Measurements from ENCODE around the gene CCDC102A.

The CCDC102A gene

DNA sequence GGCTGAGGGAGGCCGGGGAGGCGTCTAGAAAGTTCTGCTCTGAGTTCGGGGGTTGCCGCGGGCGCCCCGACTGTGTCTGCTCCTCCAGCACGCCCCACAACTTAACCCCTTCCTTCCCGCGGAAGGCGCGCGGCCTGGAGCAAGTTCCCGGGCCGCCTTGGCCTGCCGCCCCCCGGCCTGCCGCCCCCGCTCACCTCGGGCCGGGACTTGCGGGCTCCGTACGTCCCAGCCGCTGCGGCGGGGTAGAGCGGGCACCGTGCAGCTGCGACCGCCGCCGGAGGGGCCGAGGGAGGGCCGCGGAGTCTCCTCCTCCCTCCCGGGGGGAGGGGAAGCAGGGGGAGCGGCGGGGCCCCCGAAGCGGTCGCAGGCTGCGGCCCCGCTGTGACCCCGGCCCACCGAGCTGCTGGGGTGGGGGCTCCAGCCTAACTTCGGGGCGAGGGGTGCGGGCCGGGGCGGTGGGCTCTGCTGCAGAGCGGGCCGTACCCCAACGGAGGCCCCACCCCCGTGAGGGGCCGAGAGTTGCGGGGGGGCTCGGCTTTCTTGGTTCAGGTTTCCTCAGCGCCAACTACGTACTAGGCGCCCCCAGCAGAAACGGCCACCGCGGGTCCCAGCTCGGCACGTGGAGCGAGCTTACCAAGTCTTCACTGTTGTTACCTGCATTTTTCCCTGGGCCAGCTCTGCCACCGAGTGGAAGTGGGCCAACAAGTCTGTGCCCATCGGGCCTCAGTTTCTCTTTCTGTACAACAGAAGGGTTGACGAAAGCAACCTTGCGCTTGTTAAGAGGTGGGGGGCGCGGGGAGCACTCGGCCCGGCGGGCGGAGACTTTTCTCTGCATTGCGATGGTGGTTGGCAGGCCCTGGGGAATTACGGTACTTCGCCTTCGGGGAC, at the start of gene CCDC102A:
Gene CCDC102A (minus strand): TSS at position 266 of the 888 bp plus-strand sequence. CDS start 7,394 bp downstream, outside the sequence.
- TF ChIP-seq, protein P1, sequence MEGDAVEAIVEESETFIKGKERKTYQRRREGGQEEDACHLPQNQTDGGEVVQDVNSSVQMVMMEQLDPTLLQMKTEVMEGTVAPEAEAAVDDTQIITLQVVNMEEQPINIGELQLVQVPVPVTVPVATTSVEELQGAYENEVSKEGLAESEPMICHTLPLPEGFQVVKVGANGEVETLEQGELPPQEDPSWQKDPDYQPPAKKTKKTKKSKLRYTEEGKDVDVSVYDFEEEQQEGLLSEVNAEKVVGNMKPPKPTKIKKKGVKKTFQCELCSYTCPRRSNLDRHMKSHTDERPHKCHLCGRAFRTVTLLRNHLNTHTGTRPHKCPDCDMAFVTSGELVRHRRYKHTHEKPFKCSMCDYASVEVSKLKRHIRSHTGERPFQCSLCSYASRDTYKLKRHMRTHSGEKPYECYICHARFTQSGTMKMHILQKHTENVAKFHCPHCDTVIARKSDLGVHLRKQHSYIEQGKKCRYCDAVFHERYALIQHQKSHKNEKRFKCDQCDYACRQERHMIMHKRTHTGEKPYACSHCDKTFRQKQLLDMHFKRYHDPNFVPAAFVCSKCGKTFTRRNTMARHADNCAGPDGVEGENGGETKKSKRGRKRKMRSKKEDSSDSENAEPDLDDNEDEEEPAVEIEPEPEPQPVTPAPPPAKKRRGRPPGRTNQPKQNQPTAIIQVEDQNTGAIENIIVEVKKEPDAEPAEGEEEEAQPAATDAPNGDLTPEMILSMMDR (IDR thresholded peaks at IDR 0.05) = no peak

GRCh38 chr16:57585051-57585687, 48.8 kb upstream of the CCDC102A start:
- TF ChIP-seq, protein P1 (IDR thresholded peaks at IDR 0.05) = no peak

GRCh38 chr16:57579361-57579665, 42.9 kb upstream of the CCDC102A start:
- TF ChIP-seq, protein P1 (IDR thresholded peaks at IDR 0.05) = no peak

DNA sequence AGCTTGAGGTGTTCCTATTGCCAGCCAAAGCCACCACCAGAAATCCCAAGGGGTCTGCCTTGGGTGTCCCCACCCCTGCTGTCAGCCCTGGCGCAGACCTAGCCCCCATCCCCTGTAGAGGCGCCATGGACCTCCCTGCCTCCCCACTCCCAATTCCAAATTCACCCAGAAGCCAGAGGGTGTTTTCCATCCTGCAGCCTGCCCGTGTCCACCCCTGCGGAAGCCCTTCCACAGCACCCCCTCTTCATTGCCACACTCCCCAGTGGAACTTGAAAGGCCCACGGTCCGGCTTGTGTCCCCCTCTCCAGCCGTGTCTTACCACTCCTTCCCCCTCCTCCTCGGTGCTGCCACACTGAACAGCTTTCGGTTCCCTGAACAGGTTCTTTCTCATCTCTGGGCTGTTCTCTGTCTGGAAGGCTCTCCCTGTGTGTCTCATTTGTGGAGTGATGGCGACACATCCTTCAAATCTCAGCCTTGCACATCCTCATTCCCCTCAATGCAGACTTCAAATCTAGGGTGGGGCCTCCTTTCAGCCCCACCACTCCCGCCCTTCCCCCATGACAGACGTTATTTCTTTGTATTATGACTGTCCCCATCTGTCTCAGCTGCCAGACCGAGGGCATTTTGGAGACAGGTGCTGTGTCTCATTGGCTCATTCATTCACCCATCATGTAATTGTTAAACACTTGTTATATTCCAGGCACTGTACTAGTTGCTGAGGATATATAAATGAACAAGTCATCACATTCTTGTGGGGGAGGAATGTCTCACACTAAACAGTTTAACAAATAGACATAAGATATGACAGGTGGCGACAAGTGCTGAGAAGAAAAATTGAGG, 42.4 kb upstream of the CCDC102A start:
- TF ChIP-seq, protein P1 (IDR thresholded peaks at IDR 0.05) = no peak

GRCh38 chr16:57577691-57578224, 41.4 kb upstream of the CCDC102A start:
- TF ChIP-seq, protein P1 (IDR thresholded peaks at IDR 0.05) = no peak

- TF ChIP-seq, protein P1 (IDR thresholded peaks at IDR 0.05) = no peak
Observed at GRCh38 chr16:57577214-57577613, 40.8 kb upstream of the CCDC102A start.

DNA sequence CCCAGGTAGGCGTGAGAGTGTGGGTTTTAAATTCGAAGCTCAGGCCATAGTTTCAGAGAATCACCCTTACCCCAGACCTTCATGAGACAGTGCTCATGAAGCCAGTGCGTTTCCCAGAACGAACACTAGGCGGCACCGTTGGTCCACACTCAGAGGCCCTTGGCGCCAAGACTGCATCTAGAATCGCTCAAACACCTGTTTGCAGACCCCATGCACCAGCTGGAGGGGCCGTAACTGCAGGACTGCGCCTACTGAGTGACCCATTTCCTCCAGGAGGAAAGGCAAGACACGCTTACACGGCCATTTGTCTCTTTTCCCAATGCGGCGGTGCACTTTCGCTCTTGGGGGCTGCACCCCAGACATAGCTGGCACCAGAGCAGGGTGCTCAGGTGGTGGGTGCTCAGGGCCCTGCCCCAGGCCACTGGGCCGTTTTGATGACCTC, 40.1 kb upstream of the CCDC102A start:
- TF ChIP-seq, protein P1 (IDR thresholded peaks at IDR 0.05) = peak; percentile 97

All from LNCAP (cell line).